ENCODE data around the gene HIVEP2. TPM values are rescaled to one million over a fixed set of nuclear protein-coding genes. Genes with fewer than 3 reads are reported as not detected.

Gene HIVEP2
- total and polyA plus RNA-seq, 2 donors (not counting 1 experiment from before 2014, with no cell fraction given), result 5.8 to 31.9 TPM

GRCh38 chr6:142786476-142786875 lies 158.5 kb downstream of the HIVEP2 start:
- H3K27ac Mint-ChIP-seq, result no peak overlapping the region

GRCh38 chr6:142784344-142784743 lies 160.6 kb downstream of the HIVEP2 start:
- Histone ChIP-seq H3K36me3 (replicated peaks in 1 of 2; ENCODE audit: control extremely low read depth in 1 of 2, control insufficient read depth in 1 of 2, extremely low read depth in 1 of 2, insufficient read depth in 2 of 2, low read length in 1 of 2) (peaks cover 4% of the 10 kb centered on the region in 2 experiments), H2AFZ (ENCODE audit: insufficient read depth, low read depth, low read length, poor library complexity, severe bottlenecking) (no peak overlapping the region), H3K27me3 (replicated peaks in 1 of 4; ENCODE audit: control extremely low read depth in 1 of 4, control insufficient read depth in 3 of 4, insufficient read depth in 4 of 4, low read length in 3 of 4) (no peaks in the 10 kb centered on the region), H3K27ac (ENCODE audit: low read length in 2 of 2) (peak overlapping the region in 1 of 2 donors; percentile 61), H3K9ac (ENCODE audit: low read length) (no peak overlapping the region), H3K4me3 (ENCODE audit: control extremely low read depth in 1 of 5, extremely low read depth in 1 of 5, insufficient read depth in 1 of 5, low read depth in 2 of 5, low read length in 4 of 5) (no peak overlapping the region), H3K79me2 (ENCODE audit: control insufficient read depth, insufficient read depth, low read length) (peaks cover 40% of the 10 kb centered on the region), H3K9me3 (ENCODE audit: control extremely low read depth in 1 of 3, control insufficient read depth in 2 of 3, insufficient read depth in 1 of 3, low read length in 2 of 3) (no peaks in the 10 kb centered on the region), H4K20me1 (ENCODE audit: control insufficient read depth, insufficient read depth, low read length, poor library complexity, severe bottlenecking) (no peaks in the 10 kb centered on the region), H3K4me1 (ENCODE audit: control insufficient read depth in 2 of 2, insufficient read depth in 2 of 2, low read length in 2 of 2) (peaks cover 10 to 12% of the 10 kb centered on the region in 2 donors), H3K4me2 (replicated peaks; ENCODE audit: low read depth, low read length, poor library complexity, severe bottlenecking) (peak overlapping the region; percentile 37)
- peak; percentile 97 for ATAC-seq (ENCODE audit: low read depth)
- POLR2A ChIA-PET, result interaction anchor here (0.6 kb wide), 2 partner anchors 37 to 158 kb away, joined by 3 read pairs; no protein-coding TSS in a partner anchor
- WGBS (ENCODE audit: insufficient coverage), result no CpG with 5 or more reads among the region's 3 CpGs
- H3K27ac Mint-ChIP-seq, result peak overlapping the region; percentile 70
- no peaks in the 10 kb centered on the region for H3K9me3 Mint-ChIP-seq (ENCODE audit: insufficient read depth)
- peaks cover 22% of the 10 kb centered on the region for H3K4me1 Mint-ChIP-seq
- peak overlapping the region; percentile 55 for H3K4me3 Mint-ChIP-seq
- H3K27me3 Mint-ChIP-seq, result no peaks in the 10 kb centered on the region
- DNase-seq, result peak; percentile 71
- no peak for TF ChIP-seq EZH2 (IDR thresholded peaks at IDR 0.05; ENCODE audit: borderline replicate concordance, insufficient read depth, low read depth, low read length, poor library complexity, severe bottlenecking)
- CTCF ChIA-PET, result interaction anchor here (0.7 to 1.2 kb wide), 2 partner anchors 15 to 242 kb away, joined by 3 read pairs; no protein-coding TSS in a partner anchor
- intact Hi-C loops (cut with micrococcal nuclease), result loop anchor here (1.0 to 10.0 kb wide), 3 partner anchors 33 to 130 kb away; no protein-coding TSS in a partner anchor

More at GRCh38 chr6:142786476-142786875, 158.5 kb downstream of the HIVEP2 start:
- Histone ChIP-seq H3K9me3 (ENCODE audit: control extremely low read depth in 1 of 3, control insufficient read depth in 2 of 3, insufficient read depth in 1 of 3, low read length in 2 of 3) (no peaks in the 10 kb centered on the region), H3K4me3 (ENCODE audit: control extremely low read depth in 1 of 5, extremely low read depth in 1 of 5, insufficient read depth in 1 of 5, low read depth in 2 of 5, low read length in 4 of 5) (no peak overlapping the region), H4K20me1 (ENCODE audit: control insufficient read depth, insufficient read depth, low read length, poor library complexity, severe bottlenecking) (no peaks in the 10 kb centered on the region), H3K27me3 (replicated peaks in 1 of 4; ENCODE audit: control extremely low read depth in 1 of 4, control insufficient read depth in 3 of 4, insufficient read depth in 4 of 4, low read length in 3 of 4) (no peaks in the 10 kb centered on the region), H3K27ac (ENCODE audit: low read length in 2 of 2) (peak overlapping the region in 1 of 2 donors; percentile 15), H3K4me2 (replicated peaks; ENCODE audit: low read depth, low read length, poor library complexity, severe bottlenecking) (no peak overlapping the region), H2AFZ (ENCODE audit: insufficient read depth, low read depth, low read length, poor library complexity, severe bottlenecking) (no peak overlapping the region), H3K4me1 (ENCODE audit: control insufficient read depth in 2 of 2, insufficient read depth in 2 of 2, low read length in 2 of 2) (peaks cover 10 to 14% of the 10 kb centered on the region in 2 donors), H3K36me3 (replicated peaks in 1 of 2; ENCODE audit: control extremely low read depth in 1 of 2, control insufficient read depth in 1 of 2, extremely low read depth in 1 of 2, insufficient read depth in 2 of 2, low read length in 1 of 2) (peaks cover 4% of the 10 kb centered on the region in 2 experiments), H3K9ac (ENCODE audit: low read length) (no peak overlapping the region), H3K79me2 (ENCODE audit: control insufficient read depth, insufficient read depth, low read length) (peaks cover 46% of the 10 kb centered on the region)
- peaks cover 32% of the 10 kb centered on the region for H3K4me1 Mint-ChIP-seq
- intact Hi-C loops (cut with micrococcal nuclease), result loop anchor here (10.0 kb wide), 1 partner anchor 128 kb away; no protein-coding TSS in a partner anchor
- CTCF ChIA-PET, result no interaction called here
- H3K4me3 Mint-ChIP-seq, result no peak overlapping the region
- TF ChIP-seq CTCF (IDR thresholded peaks at IDR 0.05), result no peak
- TF ChIP-seq EZH2 (IDR thresholded peaks at IDR 0.05; ENCODE audit: borderline replicate concordance, insufficient read depth, low read depth, low read length, poor library complexity, severe bottlenecking), result no peak
- POLR2A ChIA-PET, result no interaction called here
- H3K9me3 Mint-ChIP-seq (ENCODE audit: insufficient read depth), result no peaks in the 10 kb centered on the region
- no peak for DNase-seq
- ATAC-seq (ENCODE audit: low read depth), result no peak
- H3K27me3 Mint-ChIP-seq, result no peaks in the 10 kb centered on the region
